ENCODE data around the gene DMBT1.

GRCh38 chr10:122682522-122682921 is 122.0 kb downstream of the DMBT1 start:
- TF ChIP-seq, protein P1, sequence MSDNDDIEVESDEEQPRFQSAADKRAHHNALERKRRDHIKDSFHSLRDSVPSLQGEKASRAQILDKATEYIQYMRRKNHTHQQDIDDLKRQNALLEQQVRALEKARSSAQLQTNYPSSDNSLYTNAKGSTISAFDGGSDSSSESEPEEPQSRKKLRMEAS (IDR thresholded peaks at IDR 0.05; ENCODE audit: low read depth, low read length): no peak
- TF ChIP-seq, protein P2, sequence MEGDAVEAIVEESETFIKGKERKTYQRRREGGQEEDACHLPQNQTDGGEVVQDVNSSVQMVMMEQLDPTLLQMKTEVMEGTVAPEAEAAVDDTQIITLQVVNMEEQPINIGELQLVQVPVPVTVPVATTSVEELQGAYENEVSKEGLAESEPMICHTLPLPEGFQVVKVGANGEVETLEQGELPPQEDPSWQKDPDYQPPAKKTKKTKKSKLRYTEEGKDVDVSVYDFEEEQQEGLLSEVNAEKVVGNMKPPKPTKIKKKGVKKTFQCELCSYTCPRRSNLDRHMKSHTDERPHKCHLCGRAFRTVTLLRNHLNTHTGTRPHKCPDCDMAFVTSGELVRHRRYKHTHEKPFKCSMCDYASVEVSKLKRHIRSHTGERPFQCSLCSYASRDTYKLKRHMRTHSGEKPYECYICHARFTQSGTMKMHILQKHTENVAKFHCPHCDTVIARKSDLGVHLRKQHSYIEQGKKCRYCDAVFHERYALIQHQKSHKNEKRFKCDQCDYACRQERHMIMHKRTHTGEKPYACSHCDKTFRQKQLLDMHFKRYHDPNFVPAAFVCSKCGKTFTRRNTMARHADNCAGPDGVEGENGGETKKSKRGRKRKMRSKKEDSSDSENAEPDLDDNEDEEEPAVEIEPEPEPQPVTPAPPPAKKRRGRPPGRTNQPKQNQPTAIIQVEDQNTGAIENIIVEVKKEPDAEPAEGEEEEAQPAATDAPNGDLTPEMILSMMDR (IDR thresholded peaks at IDR 0.05; ENCODE audit: low read depth, low read length): no peak

All from NB4 (cell line).